ENCODE measurements around the gene PDE5A. TPM values are rescaled to one million over a fixed set of nuclear protein-coding genes. Genes with fewer than 3 reads are reported as not detected.

The PDE5A gene
- total and polyA plus RNA-seq, 10 of the 15 experiments (the other 5 are each of a cell fraction or from before 2014, with no cell fraction given): under 0.01 to 3.9 (median 0.26) TPM; not detected in 1

- no peak for TF ChIP-seq TCF12 (IDR thresholded peaks at IDR 0.05; ENCODE audit: low read depth, low read length)
- no peak for TF ChIP-seq MXI1 (IDR thresholded peaks at IDR 0.05; ENCODE audit: low read depth, low read length)
- no peak for TF ChIP-seq RBBP5 (conservative IDR thresholded peaks at IDR 0.05)
- TF ChIP-seq JUNB (IDR thresholded peaks at IDR 0.05): no peak
- TF ChIP-seq, protein P1, sequence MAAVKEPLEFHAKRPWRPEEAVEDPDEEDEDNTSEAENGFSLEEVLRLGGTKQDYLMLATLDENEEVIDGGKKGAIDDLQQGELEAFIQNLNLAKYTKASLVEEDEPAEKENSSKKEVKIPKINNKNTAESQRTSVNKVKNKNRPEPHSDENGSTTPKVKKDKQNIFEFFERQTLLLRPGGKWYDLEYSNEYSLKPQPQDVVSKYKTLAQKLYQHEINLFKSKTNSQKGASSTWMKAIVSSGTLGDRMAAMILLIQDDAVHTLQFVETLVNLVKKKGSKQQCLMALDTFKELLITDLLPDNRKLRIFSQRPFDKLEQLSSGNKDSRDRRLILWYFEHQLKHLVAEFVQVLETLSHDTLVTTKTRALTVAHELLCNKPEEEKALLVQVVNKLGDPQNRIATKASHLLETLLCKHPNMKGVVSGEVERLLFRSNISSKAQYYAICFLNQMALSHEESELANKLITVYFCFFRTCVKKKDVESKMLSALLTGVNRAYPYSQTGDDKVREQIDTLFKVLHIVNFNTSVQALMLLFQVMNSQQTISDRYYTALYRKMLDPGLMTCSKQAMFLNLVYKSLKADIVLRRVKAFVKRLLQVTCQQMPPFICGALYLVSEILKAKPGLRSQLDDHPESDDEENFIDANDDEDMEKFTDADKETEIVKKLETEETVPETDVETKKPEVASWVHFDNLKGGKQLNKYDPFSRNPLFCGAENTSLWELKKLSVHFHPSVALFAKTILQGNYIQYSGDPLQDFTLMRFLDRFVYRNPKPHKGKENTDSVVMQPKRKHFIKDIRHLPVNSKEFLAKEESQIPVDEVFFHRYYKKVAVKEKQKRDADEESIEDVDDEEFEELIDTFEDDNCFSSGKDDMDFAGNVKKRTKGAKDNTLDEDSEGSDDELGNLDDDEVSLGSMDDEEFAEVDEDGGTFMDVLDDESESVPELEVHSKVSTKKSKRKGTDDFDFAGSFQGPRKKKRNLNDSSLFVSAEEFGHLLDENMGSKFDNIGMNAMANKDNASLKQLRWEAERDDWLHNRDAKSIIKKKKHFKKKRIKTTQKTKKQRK (IDR thresholded peaks at IDR 0.05; ENCODE audit: low read depth, low read length): no peak
- TF ChIP-seq BRCA1 (IDR thresholded peaks at IDR 0.05; ENCODE audit: low read depth, low read length): no peak
These were observed 105.2 kb downstream of the PDE5A start (continued) for GRCh38 chr4:119523399-119523798.

DNA sequence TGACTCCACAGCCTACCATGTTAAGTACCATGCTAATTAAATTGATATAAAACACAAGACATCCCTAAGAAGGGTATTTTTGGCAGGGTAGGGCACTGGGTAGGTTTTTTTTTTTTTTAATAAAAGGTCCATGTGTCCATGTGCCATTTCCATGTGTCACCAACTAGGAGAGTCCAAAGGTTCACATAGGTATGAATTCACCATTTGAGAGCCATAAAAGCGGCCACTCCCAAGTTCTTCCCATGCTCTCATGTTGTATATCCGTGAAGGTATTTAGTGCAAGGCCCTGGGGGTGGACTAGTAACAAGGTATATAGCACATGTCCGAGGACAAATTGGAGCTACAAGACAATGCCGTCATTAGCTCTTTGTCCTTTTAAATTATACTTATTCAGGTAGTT is 107.3 kb downstream of the PDE5A start:
- FAIRE-seq: no peak
- no peak for DNase-seq (ENCODE audit: low read depth, low spot score)
- H3K9me3 ChIP-seq (replicated peaks; ENCODE audit: control insufficient read depth, insufficient read depth, low read length): no peaks in the 10 kb centered on the region
- H3K36me3 ChIP-seq (ENCODE audit: control insufficient read depth in 2 of 2, insufficient read depth in 2 of 2, low read length in 1 of 2): no peaks in the 10 kb centered on the region
- no peak overlapping the region for H2AFZ ChIP-seq (ENCODE audit: control insufficient read depth, low read depth, low read length)
- H3K4me1 ChIP-seq (ENCODE audit: control insufficient read depth, insufficient read depth, low read length): no peaks in the 10 kb centered on the region
- H3K9ac ChIP-seq (ENCODE audit: control insufficient read depth, insufficient read depth, low read length): no peak overlapping the region
- intact Hi-C loops (cut with micrococcal nuclease; ENCODE audit: unreplicated experiment): no loop called here
- RAD21 ChIA-PET (ENCODE audit: unreplicated experiment): no interaction called here
- no peak overlapping the region for H3K4me2 ChIP-seq (ENCODE audit: control insufficient read depth, insufficient read depth)
- H3K27me3 ChIP-seq (replicated peaks in 1 of 2; ENCODE audit: control insufficient read depth in 2 of 2, insufficient read depth in 2 of 2, low read length in 1 of 2): no peaks in the 10 kb centered on the region
- SMC1A ChIA-PET (ENCODE audit: uncharacterized antibody, unreplicated experiment): no interaction called here
- no peak overlapping the region for H3K27ac ChIP-seq (ENCODE audit: control insufficient read depth, insufficient read depth)
- H3K79me2 ChIP-seq (ENCODE audit: control insufficient read depth, insufficient read depth, low read length): no peaks in the 10 kb centered on the region
- CTCF ChIA-PET: interaction anchor here (1.4 kb wide), 1 partner anchor 20 kb away, joined by 3 read pairs; no protein-coding TSS in a partner anchor
- in situ Hi-C loops (cut with MboI): no loop called here
- no peak for TF ChIP-seq ELK1 (IDR thresholded peaks at IDR 0.05; ENCODE audit: low read depth, low read length)
- TF ChIP-seq TCF12 (IDR thresholded peaks at IDR 0.05; ENCODE audit: low read depth, low read length): no peak
- no peak for TF ChIP-seq EGR1 (IDR thresholded peaks at IDR 0.05; ENCODE audit: borderline replicate concordance in 1 of 2, low read depth in 2 of 2, low read length in 2 of 2)
- no peak for TF ChIP-seq BCL11A (IDR thresholded peaks at IDR 0.05; ENCODE audit: low read depth, low read length)
- TF ChIP-seq ZBTB4 (CRISPR knock-in tag; IDR thresholded peaks at IDR 0.05): no peak
- ATAC-seq: no peak
- H3K4me3 ChIP-seq: no peak overlapping the region
- no peaks in the 10 kb centered on the region for H4K20me1 ChIP-seq (ENCODE audit: control insufficient read depth, insufficient read depth)
- POLR2A ChIA-PET: no interaction called here
- BruUV-seq (replicated peaks): no TSS peak
- WGBS (ENCODE audit: insufficient coverage, insufficient replicate concordance, low lambda C conversion rate, missing lambda C conversion rate): 100% methylated on average over 4 of the region's 4 CpGs

Measured in GM12878 (cell line).